Measurements from ENCODE around the gene KIF4A. TPM values are rescaled to one million over a fixed set of nuclear protein-coding genes. Genes with fewer than 3 reads are reported as not detected.
"Not testable (repeated sequence)": the region's sequence is repeated elsewhere in the genome, so short reads cannot be mapped to it uniquely, and the experiment has no call there.

Gene KIF4A
- total and polyA plus RNA-seq, 7 donors = 0.04 to 0.15 (median 0.07) TPM; not detected in 2

- no peaks in the 10 kb centered on the region for H3K9me3 ChIP-seq
- no peak for TF ChIP-seq CTCF (IDR thresholded peaks at IDR 0.05)
- H3K27me3 ChIP-seq (ENCODE audit: insufficient read depth in 3 of 3, low read length in 2 of 3) = peaks cover 0 to 4% (median 0%) of the 10 kb centered on the region in 3 donors
- intact Hi-C loops (cut with DNase I) = no loop called here
- H3K36me3 ChIP-seq (ENCODE audit: insufficient read depth in 1 of 2, low read depth in 1 of 2) = no peaks in the 10 kb centered on the region
- no peak overlapping the region for H3K27ac ChIP-seq
- no peaks in the 10 kb centered on the region for H3K4me1 ChIP-seq
- H3K4me3 ChIP-seq = no peak overlapping the region
- WGBS, 3 donors = 94 to 95% (median 94%) methylated on average over 3 of the region's 3 CpGs
- no peak for DNase-seq
- no peak for ATAC-seq
Observed at GRCh38 chrX:70352496-70352895, 62.6 kb downstream of the KIF4A start.

GRCh38 chrX:70353514-70353913 is 63.6 kb downstream of the KIF4A start:
- H3K4me3 ChIP-seq = no peak overlapping the region
- DNase-seq = no peak
- TF ChIP-seq CTCF (IDR thresholded peaks at IDR 0.05) = no peak
- intact Hi-C loops (cut with DNase I) = no loop called here
- no peak for ATAC-seq
- no peak overlapping the region for H3K27ac ChIP-seq
- no peaks in the 10 kb centered on the region for H3K4me1 ChIP-seq
- peaks cover 0 to 9% (median 0%) of the 10 kb centered on the region in 3 donors for H3K27me3 ChIP-seq (ENCODE audit: insufficient read depth in 3 of 3, low read length in 2 of 3)
- WGBS, 3 donors = 84 to 97% (median 93%) methylated on average over 5 of the region's 5 CpGs
- H3K9me3 ChIP-seq = no peaks in the 10 kb centered on the region
- no peaks in the 10 kb centered on the region for H3K36me3 ChIP-seq (ENCODE audit: insufficient read depth in 1 of 2, low read depth in 1 of 2)

GRCh38 chrX:70354716-70355115 is 64.8 kb downstream of the KIF4A start:
- no peak for TF ChIP-seq CTCF (IDR thresholded peaks at IDR 0.05)
- Histone ChIP-seq H3K9me3 (no peaks in the 10 kb centered on the region), H3K27me3 (ENCODE audit: insufficient read depth in 3 of 3, low read length in 2 of 3) (peaks cover 0 to 9% (median 1%) of the 10 kb centered on the region in 3 donors), H3K4me3 (no peak overlapping the region), H3K36me3 (ENCODE audit: insufficient read depth in 1 of 2, low read depth in 1 of 2) (no peaks in the 10 kb centered on the region), H3K4me1 (no peaks in the 10 kb centered on the region), H3K27ac (no peak overlapping the region)
- intact Hi-C loops (cut with DNase I) = no loop called here
- 57 to 74% (median 63%) methylated on average over 1 to 2 of the region's 2 CpGs for WGBS, 3 donors
- ATAC-seq (no peak), DNase-seq (no peak)

GRCh38 chrX:70359458-70359857 is 69.6 kb downstream of the KIF4A start:
- Histone ChIP-seq H3K27ac (no peak overlapping the region), H3K36me3 (ENCODE audit: insufficient read depth in 1 of 2, low read depth in 1 of 2) (no peaks in the 10 kb centered on the region), H3K27me3 (ENCODE audit: insufficient read depth in 3 of 3, low read length in 2 of 3) (peaks cover 0 to 5% (median 1%) of the 10 kb centered on the region in 3 donors), H3K4me3 (no peak overlapping the region), H3K4me1 (no peaks in the 10 kb centered on the region), H3K9me3 (no peaks in the 10 kb centered on the region)
- WGBS, 3 donors = 90 to 100% (median 98%) methylated on average over 4 of the region's 4 CpGs
- TF ChIP-seq CTCF (IDR thresholded peaks at IDR 0.05) = no peak
- ATAC-seq = no peak
- intact Hi-C loops (cut with DNase I) = no loop called here
- DNase-seq = no peak

- TF ChIP-seq CTCF (IDR thresholded peaks at IDR 0.05) = no peak
- DNase-seq = no peak
- Histone ChIP-seq H3K4me3 (no peak overlapping the region), H3K36me3 (ENCODE audit: insufficient read depth in 1 of 2, low read depth in 1 of 2) (no peaks in the 10 kb centered on the region), H3K27ac (no peak overlapping the region), H3K9me3 (no peaks in the 10 kb centered on the region), H3K4me1 (no peaks in the 10 kb centered on the region), H3K27me3 (ENCODE audit: insufficient read depth in 3 of 3, low read length in 2 of 3) (peaks cover 0 to 5% (median 1%) of the 10 kb centered on the region in 3 donors)
- 80 to 93% (median 93%) methylated on average over 9 to 10 of the region's 10 CpGs for WGBS, 3 donors
- no peak for ATAC-seq
- intact Hi-C loops (cut with DNase I) = no loop called here
Observed at GRCh38 chrX:70360366-70360765, 70.5 kb downstream of the KIF4A start.

- intact Hi-C loops (cut with DNase I); H3K36me3 ChIP-seq (ENCODE audit: insufficient read depth in 1 of 2, low read depth in 1 of 2); H3K27me3 ChIP-seq (ENCODE audit: insufficient read depth in 3 of 3, low read length in 2 of 3); H3K4me3 ChIP-seq; DNase-seq; ATAC-seq; H3K4me1 ChIP-seq; H3K9me3 ChIP-seq; H3K27ac ChIP-seq: not testable (repeated sequence)
- WGBS, 3 donors = 78 to 96% (median 95%) methylated on average over 7 of the region's 7 CpGs
Observed at GRCh38 chrX:70368731-70369130, 78.8 kb downstream of the KIF4A start.

All from psoas muscle (tissue), 8 donors.